Heart left ventricle (tissue), 16 donors: ENCODE data around the gene WIPF1. TPM values are rescaled to one million over a fixed set of nuclear protein-coding genes. Genes with fewer than 3 reads are reported as not detected.

ENCODE experiments used
- ATAC-seq, 4 donors: fragments of 200-7000 bp; cut with Tn5 transposase; one replicate each; pipeline ENCODE4 v1.9.1; 2020 to 2022; ENCODE audit warnings: moderate library complexity in 4 of 4, mild to moderate bottlenecking in 3 of 4, moderate number of reproducible peaks in 1 of 4
- DNase-seq, 5 donors: peaks; one replicate each; pipeline ENCODE4 v3.0.0-alpha.2; 2020
- H3K27ac ChIP-seq, 12 donors: fragments of 200-600 bp; sonication (generic) in 4 of 12; one replicate each; pipeline versions ENCODE4 v1.5.0 to v1.8.0; 2016 to 2022; ENCODE audit warnings: mild to moderate bottlenecking in 2 of 12
- H3K27me3 ChIP-seq, 9 donors: fragments of 200-600 bp; sonication (generic) in 2 of 9; one replicate each; pipeline versions ENCODE4 v1.5.1 to v1.8.0; 2016 to 2022; ENCODE audit warnings: mild to moderate bottlenecking in 3 of 9
- H3K36me3 ChIP-seq, 9 donors: fragments of 200-600 bp; sonication (generic) in 2 of 9; one replicate each; pipeline versions ENCODE4 v1.5.0 to v1.8.0; 2018 to 2022; ENCODE audit warnings: mild to moderate bottlenecking in 2 of 9
- H3K4me1 ChIP-seq, 12 donors: fragments of 200-600 bp; sonication (generic) in 4 of 12; one replicate each; pipeline versions ENCODE4 v1.5.0 to v1.8.0; 2016 to 2022; ENCODE audit warnings: mild to moderate bottlenecking in 3 of 12
- H3K4me3 ChIP-seq, 12 donors: fragments of 200-600 bp; sonication (generic) in 4 of 12; one replicate each; pipeline versions ENCODE4 v1.5.0 to v1.8.0; 2017 to 2022; ENCODE audit warnings: mild to moderate bottlenecking in 9 of 12, moderate library complexity in 4 of 12
- H3K9me3 ChIP-seq, 12 donors: fragments of 200-600 bp; sonication (generic) in 4 of 12; one replicate each; pipeline versions ENCODE4 v1.5.0 to v1.8.0; 2016 to 2022; ENCODE audit warnings: mild to moderate bottlenecking in 1 of 12
- POLR2A ChIP-seq, 2 donors: fragments of 450-650 bp; IDR thresholded peaks; one replicate each; pipeline ENCODE4 v1.6.1; 2017; ENCODE audit warnings: antibody characterized with exemption in 2 of 2, mild to moderate bottlenecking in 2 of 2, moderate library complexity in 2 of 2
- WGBS, 4 donors: extraction: QIAGEN DNeasy Blood & Tissue Kit in 2 of 4; methylation state at CpG; one replicate each; pipeline versions ENCODE4 v1.1.5 to v1.1.7; 2013 to 2018; 5-methylcytosine and 5-hydroxymethylcytosine counted together
- intact Hi-C, 10 donors: fragments of 100-400 bp; cut with DNase I; formaldehyde crosslinking; loops; one replicate each; pipeline versions ENCODE4 v1.11.1 to v1.14.2; 2022
- polyA plus RNA-seq, 2 donors: library from polyadenylated mRNA; stranded (reverse); fragments of 200-250 nt; gene quantifications; one replicate each; pipeline ENCODE4 v1.2.3, GENCODE V29; 2013
- total RNA-seq, 9 donors: library from RNA; depleted of rRNA in 2 of 9; stranded (reverse); fragments of >200 nt in 2 of 9; fragmentation: NEBNext Ultra II Directional in 3 of 9; extraction: Animal tissue kit (Norgen Biotek cat#: 25700) in 3 of 9; gene quantifications; one replicate each; pipeline versions ENCODE4 v1.1.0 to v1.2.4, GENCODE V29; 2016 to 2023
- TF ChIP-seq, protein P1 (sequence below), 12 donors: fragments of 200-600 bp; sonication (generic) in 4 of 12; IDR thresholded peaks; one replicate each; pipeline versions ENCODE4 v1.5.0 to v1.8.0; 2018 to 2022; ENCODE audit warnings: antibody characterized with exemption in 12 of 12, mild to moderate bottlenecking in 5 of 12
- donor health status: ischemic (EF 13 %, LVEDD 7.1; RV severe dilation, severe dysfunction).
- donor health status: healthy with polysubstance abuse.
- donor health status: DM: no; HTN: yes; CAD: no.
- donor health status: DM: no; HTN: no; CAD: no.
- donor health status: ischemic (EF 25% LVEDD 6.9; RV normal size, moderate dysfunction).
- donor health status: ischemic (EF 25% LVEDD 5.7; RV mildly dilated, moderate dysfunction).
- donor health status: healthy.
- donor health status: DM: yes; HTN: yes; CAD: no.
- donor health status: ischemic (EF 35%, LVEDD 5.7; RV mildly dilated, moderate dysfunction).
- donor health status: nonischemic (EF 11% LVEDD 7.7; RV severe dilation, severe dysfunction).
- donor health status: DM: yes; HTN: yes; CAD: no.
- donor health status: PGD.
- donor health status: ischemic (EF 29% LVEDD 5.4; RV normal size, mild dysfunction).
- donor health status: nonischemic (EF 23%, LVEDD 6.1; RV moderate dilation, normal function).

WIPF1 gene
- total and polyA plus RNA-seq, 11 donors, result 9.7 to 73.2 (median 13.9) TPM

- no peak overlapping the region for H3K4me3 ChIP-seq
- no peaks in the 10 kb centered on the region for H3K36me3 ChIP-seq
- H3K9me3 ChIP-seq, result no peaks in the 10 kb centered on the region
- DNase-seq, result no peak
- TF ChIP-seq POLR2A (IDR thresholded peaks at IDR 0.05), result no peak
- TF ChIP-seq, protein P1, sequence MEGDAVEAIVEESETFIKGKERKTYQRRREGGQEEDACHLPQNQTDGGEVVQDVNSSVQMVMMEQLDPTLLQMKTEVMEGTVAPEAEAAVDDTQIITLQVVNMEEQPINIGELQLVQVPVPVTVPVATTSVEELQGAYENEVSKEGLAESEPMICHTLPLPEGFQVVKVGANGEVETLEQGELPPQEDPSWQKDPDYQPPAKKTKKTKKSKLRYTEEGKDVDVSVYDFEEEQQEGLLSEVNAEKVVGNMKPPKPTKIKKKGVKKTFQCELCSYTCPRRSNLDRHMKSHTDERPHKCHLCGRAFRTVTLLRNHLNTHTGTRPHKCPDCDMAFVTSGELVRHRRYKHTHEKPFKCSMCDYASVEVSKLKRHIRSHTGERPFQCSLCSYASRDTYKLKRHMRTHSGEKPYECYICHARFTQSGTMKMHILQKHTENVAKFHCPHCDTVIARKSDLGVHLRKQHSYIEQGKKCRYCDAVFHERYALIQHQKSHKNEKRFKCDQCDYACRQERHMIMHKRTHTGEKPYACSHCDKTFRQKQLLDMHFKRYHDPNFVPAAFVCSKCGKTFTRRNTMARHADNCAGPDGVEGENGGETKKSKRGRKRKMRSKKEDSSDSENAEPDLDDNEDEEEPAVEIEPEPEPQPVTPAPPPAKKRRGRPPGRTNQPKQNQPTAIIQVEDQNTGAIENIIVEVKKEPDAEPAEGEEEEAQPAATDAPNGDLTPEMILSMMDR (IDR thresholded peaks at IDR 0.05), result no peak
- peaks cover 0 to 8% (median 0%) of the 10 kb centered on the region in 12 donors for H3K4me1 ChIP-seq
- intact Hi-C loops, result no loop called here
- H3K27ac ChIP-seq, result no peak overlapping the region
- H3K27me3 ChIP-seq, result peaks cover 0 to 4% (median 0%) of the 10 kb centered on the region in 9 donors
- no peak for ATAC-seq
- WGBS, 4 donors, result 86 to 90% (median 89%) methylated on average over 11 of the region's 11 CpGs
These were observed 61.6 kb downstream of the WIPF1 start for GRCh38 chr2:174535757-174536703.

GRCh38 chr2:174535083-174535482 is 62.5 kb downstream of the WIPF1 start:
- TF ChIP-seq POLR2A (IDR thresholded peaks at IDR 0.05), result no peak
- TF ChIP-seq, protein P1 (IDR thresholded peaks at IDR 0.05), result no peak
- ATAC-seq (no peak), DNase-seq (no peak)
- H3K4me1 ChIP-seq, result peaks cover 0 to 8% (median 0%) of the 10 kb centered on the region in 12 donors
- 59 to 69% (median 63%) methylated on average over 3 of the region's 3 CpGs for WGBS, 4 donors
- no peak overlapping the region for H3K4me3 ChIP-seq
- H3K27ac ChIP-seq, result no peak overlapping the region
- H3K9me3 ChIP-seq, result no peaks in the 10 kb centered on the region
- peaks cover 0 to 3% (median 0%) of the 10 kb centered on the region in 9 donors for H3K27me3 ChIP-seq
- intact Hi-C loops, result no loop called here
- no peaks in the 10 kb centered on the region for H3K36me3 ChIP-seq

DNA sequence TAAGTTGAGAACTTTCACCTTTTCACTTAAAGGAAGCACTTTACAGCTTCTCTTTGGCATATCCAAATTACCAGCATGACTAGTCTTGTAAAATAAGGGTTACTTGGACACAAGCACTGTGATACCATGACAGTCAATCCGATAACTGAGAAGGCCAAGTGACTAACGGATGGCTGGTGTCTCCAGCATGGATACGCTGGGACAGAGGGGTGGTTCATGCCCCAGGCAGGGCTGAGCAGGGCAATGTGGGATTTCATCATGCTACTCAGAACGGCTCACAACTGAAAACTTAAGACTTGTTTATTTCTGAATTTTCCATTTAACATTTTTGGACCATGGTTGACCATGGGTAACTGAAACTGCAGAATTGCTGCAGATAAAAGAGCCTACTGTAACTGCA is 67.7 kb downstream of the WIPF1 start:
- H3K36me3 ChIP-seq, result no peaks in the 10 kb centered on the region
- peaks cover 0 to 14% (median 0%) of the 10 kb centered on the region in 12 donors for H3K4me1 ChIP-seq
- intact Hi-C loops, result loop anchor here in 1 of 10 donors (2.0 to 10.0 kb wide), 2 partner anchors 29 to 65 kb away; no protein-coding TSS in a partner anchor
- no peak overlapping the region for H3K4me3 ChIP-seq
- peaks cover 0 to 10% (median 0%) of the 10 kb centered on the region in 12 donors for H3K9me3 ChIP-seq
- ATAC-seq (no peak), DNase-seq (no peak)
- 86 to 91% (median 88%) methylated on average over 4 of the region's 4 CpGs for WGBS, 4 donors
- no peaks in the 10 kb centered on the region for H3K27me3 ChIP-seq
- no peak overlapping the region for H3K27ac ChIP-seq
- TF ChIP-seq, protein P1 (IDR thresholded peaks at IDR 0.05), result no peak
- TF ChIP-seq POLR2A (IDR thresholded peaks at IDR 0.05), result no peak

GRCh38 chr2:174527959-174528358 is 69.6 kb downstream of the WIPF1 start:
- intact Hi-C loops, result loop anchor here in 1 of 10 donors (10.0 kb wide), 1 partner anchor 63 kb away; no protein-coding TSS in a partner anchor
- TF ChIP-seq, protein P1 (IDR thresholded peaks at IDR 0.05), result no peak
- no peak for TF ChIP-seq POLR2A (IDR thresholded peaks at IDR 0.05)
- no peak for ATAC-seq
- Histone ChIP-seq H3K9me3 (peaks cover 0 to 10% (median 0%) of the 10 kb centered on the region in 12 donors), H3K4me3 (no peak overlapping the region), H3K4me1 (peaks cover 0 to 30% (median 0%) of the 10 kb centered on the region in 12 donors), H3K27me3 (no peaks in the 10 kb centered on the region), H3K27ac (no peak overlapping the region), H3K36me3 (no peaks in the 10 kb centered on the region)
- 91 to 96% (median 94%) methylated on average over 3 of the region's 3 CpGs for WGBS, 4 donors
- no peak for DNase-seq
